SK-N-SH treated with all-trans-retinoic acid at 6 μM for 48 hours (cell line): ENCODE data around the gene MAN1A2.

ENCODE experiments used
- ATAC-seq: fragments of 200-7000 bp; cut with Tn5 transposase; 3 replicates; pipeline ENCODE4 v1.9.1; 2020; ENCODE audit warnings: mild to moderate bottlenecking, moderate library complexity
- ARNTL ChIP-seq: fragments of 450-650 bp; formaldehyde crosslinking; IDR thresholded peaks from 2 replicates; pipeline ENCODE4 v1.5.0; 2020; ENCODE audit warnings: low read depth, mild to moderate bottlenecking, moderate library complexity, borderline replicate concordance
- CSDC2 ChIP-seq: fragments of 250-450 bp; sonication (Bioruptor Pico); IDR thresholded peaks from 2 replicates; pipeline ENCODE4 v1.5.0; 2020; ENCODE audit warnings: mild to moderate bottlenecking, moderate library complexity
- ESRRG ChIP-seq: fragments of 250-450 bp; sonication (Bioruptor Pico); IDR thresholded peaks from 2 replicates; pipeline ENCODE4 v1.6.1; 2021; ENCODE audit warnings: mild to moderate bottlenecking
- GLIS3 ChIP-seq: fragments of 250-450 bp; sonication (Bioruptor Pico); IDR thresholded peaks from 2 replicates; pipeline ENCODE4 v1.5.0; 2020; ENCODE audit warnings: mild to moderate bottlenecking, moderate library complexity
- ISL1 ChIP-seq: fragments of 250-450 bp; sonication (Bioruptor Pico); IDR thresholded peaks from 2 replicates; pipeline ENCODE4 v2.1.2; 2022; ENCODE audit warnings: mild to moderate bottlenecking, moderate library complexity
- OSR1 ChIP-seq: fragments of 250-450 bp; sonication (Bioruptor Pico); IDR thresholded peaks from 2 replicates; pipeline ENCODE4 v1.8.0; 2022; ENCODE audit warnings: moderate library complexity, mild to moderate bottlenecking, inconsistent platforms
- PPARA ChIP-seq: fragments of 250-450 bp; sonication (Bioruptor Pico); IDR thresholded peaks from 2 replicates; pipeline ENCODE4 v1.5.0; 2020; ENCODE audit warnings: mild to moderate bottlenecking, borderline replicate concordance
- RARB ChIP-seq: fragments of 250-450 bp; sonication (Bioruptor Pico); IDR thresholded peaks from 2 replicates; pipeline ENCODE4 v1.8.0; 2021; ENCODE audit warnings: mild to moderate bottlenecking, moderate library complexity
- SNAI2 ChIP-seq: fragments of 250-450 bp; sonication (Bioruptor Pico); IDR thresholded peaks from 2 replicates; pipeline ENCODE4 v1.5.0; 2020; ENCODE audit warnings: mild to moderate bottlenecking, moderate library complexity
- TCF4 ChIP-seq: fragments of 250-450 bp; sonication (Bioruptor Pico); IDR thresholded peaks from 2 replicates; pipeline ENCODE4 v1.8.0; 2021; ENCODE audit warnings: mild to moderate bottlenecking, moderate library complexity, borderline replicate concordance
- TOX ChIP-seq: fragments of 250-450 bp; sonication (Bioruptor Pico); IDR thresholded peaks from 2 replicates; pipeline ENCODE4 v1.8.0; 2021; ENCODE audit warnings: mild to moderate bottlenecking, moderate library complexity, borderline replicate concordance
- ZC3H10 ChIP-seq: fragments of 250-450 bp; sonication (Bioruptor Pico); IDR thresholded peaks from 2 replicates; pipeline ENCODE4 v1.5.1; 2021; ENCODE audit warnings: mild to moderate bottlenecking, moderate library complexity
- ZFP3 ChIP-seq: fragments of 250-450 bp; sonication (Bioruptor Pico); IDR thresholded peaks from 2 replicates; pipeline ENCODE4 v1.5.0; 2020; ENCODE audit warnings: mild to moderate bottlenecking, moderate library complexity
- ZFP30 ChIP-seq: fragments of 450-650 bp; formaldehyde crosslinking; IDR thresholded peaks from 2 replicates; pipeline ENCODE4 v1.5.0; 2022; ENCODE audit warnings: mild to moderate bottlenecking, moderate library complexity
- ZNF565 ChIP-seq: fragments of 450-650 bp; formaldehyde crosslinking; conservative IDR thresholded peaks from 2 replicates; pipeline ENCODE4 v1.5.0; 2020; ENCODE audit warnings: low read depth, mild to moderate bottlenecking, moderate library complexity
- ZNF70 ChIP-seq: fragments of 450-650 bp; formaldehyde crosslinking; IDR thresholded peaks from 2 replicates; pipeline ENCODE4 v1.5.0; 2020; ENCODE audit warnings: mild to moderate bottlenecking, moderate library complexity
- TF ChIP-seq, protein P1 (sequence below): fragments of 250-450 bp; sonication (Bioruptor Pico); IDR thresholded peaks from 2 replicates; pipeline ENCODE4 v1.5.1; 2021; ENCODE audit warnings: mild to moderate bottlenecking, moderate library complexity
- TF ChIP-seq, protein P2 (sequence below): fragments of 250-450 bp; sonication (Bioruptor Pico); IDR thresholded peaks from 2 replicates; pipeline ENCODE4 v1.8.0; 2020; ENCODE audit warnings: mild to moderate bottlenecking, moderate library complexity, borderline replicate concordance
- TF ChIP-seq, protein P3 (sequence below): fragments of 250-450 bp; sonication (Bioruptor Pico); IDR thresholded peaks from 2 replicates; pipeline ENCODE4 v1.5.0; 2020; ENCODE audit warnings: mild to moderate bottlenecking, moderate library complexity
- TF ChIP-seq, protein P4 (sequence below): fragments of 250-450 bp; sonication (Bioruptor Pico); IDR thresholded peaks from 2 replicates; pipeline ENCODE4 v1.5.1; 2020; ENCODE audit warnings: low read depth, mild to moderate bottlenecking, moderate library complexity
- TF ChIP-seq, protein P5 (sequence below): fragments of 250-450 bp; sonication (Bioruptor Pico); IDR thresholded peaks from 2 replicates; pipeline ENCODE4 v1.8.0; 2021; ENCODE audit warnings: low read depth, mild to moderate bottlenecking, moderate library complexity, borderline replicate concordance

Gene MAN1A2

DNA sequence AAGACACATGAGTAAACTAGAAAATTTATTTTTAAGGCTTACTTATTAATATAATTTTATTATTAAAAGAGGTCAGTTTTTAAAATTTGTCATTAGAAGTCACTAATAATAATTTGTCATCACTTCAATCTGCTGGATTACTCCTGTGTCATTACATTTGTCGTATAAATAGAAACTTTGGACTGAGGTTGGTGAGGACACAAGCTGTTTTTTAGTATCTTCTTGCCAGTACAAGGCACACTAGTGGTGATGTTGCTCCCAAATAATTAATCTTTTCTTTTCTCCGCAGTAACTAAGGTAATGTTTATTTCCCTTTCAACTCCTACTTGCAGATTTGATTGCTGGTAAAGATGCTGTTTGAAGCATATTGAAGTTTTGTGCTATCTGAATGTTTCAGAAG, 179.2 kb downstream of the MAN1A2 start (continued):
- no peak for TF ChIP-seq PPARA
- TF ChIP-seq TCF4 (CRISPR knock-in tag) = no peak
- TF ChIP-seq, protein P1, sequence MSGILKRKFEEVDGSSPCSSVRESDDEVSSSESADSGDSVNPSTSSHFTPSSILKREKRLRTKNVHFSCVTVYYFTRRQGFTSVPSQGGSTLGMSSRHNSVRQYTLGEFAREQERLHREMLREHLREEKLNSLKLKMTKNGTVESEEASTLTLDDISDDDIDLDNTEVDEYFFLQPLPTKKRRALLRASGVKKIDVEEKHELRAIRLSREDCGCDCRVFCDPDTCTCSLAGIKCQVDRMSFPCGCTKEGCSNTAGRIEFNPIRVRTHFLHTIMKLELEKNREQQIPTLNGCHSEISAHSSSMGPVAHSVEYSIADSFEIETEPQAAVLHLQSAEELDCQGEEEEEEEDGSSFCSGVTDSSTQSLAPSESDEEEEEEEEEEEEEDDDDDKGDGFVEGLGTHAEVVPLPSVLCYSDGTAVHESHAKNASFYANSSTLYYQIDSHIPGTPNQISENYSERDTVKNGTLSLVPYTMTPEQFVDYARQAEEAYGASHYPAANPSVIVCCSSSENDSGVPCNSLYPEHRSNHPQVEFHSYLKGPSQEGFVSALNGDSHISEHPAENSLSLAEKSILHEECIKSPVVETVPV (CRISPR knock-in tag) = no peak
- TF ChIP-seq ESRRG = no peak
- no peak for TF ChIP-seq OSR1 (CRISPR knock-in tag)

DNA sequence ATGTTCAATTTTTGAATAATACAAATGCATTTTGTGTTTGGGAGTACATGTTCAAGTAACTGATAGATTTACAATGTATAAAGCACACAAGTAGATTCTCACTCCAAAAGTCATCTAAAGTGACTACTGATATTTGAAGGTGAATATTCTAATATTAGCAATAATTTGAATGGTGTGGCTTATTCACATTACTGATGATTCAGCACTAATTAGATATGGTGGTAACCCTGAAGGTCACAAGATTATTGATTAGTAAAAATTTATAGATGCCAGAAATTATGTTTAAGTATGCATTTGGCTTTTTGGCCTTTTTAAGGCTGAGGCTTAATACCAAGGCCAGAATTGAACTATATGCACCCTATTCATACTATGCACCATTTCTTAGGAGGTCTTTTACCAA, 186.2 kb downstream of the MAN1A2 start:
- no peak for ATAC-seq
- no peak for TF ChIP-seq OSR1 (CRISPR knock-in tag)
- no peak for TF ChIP-seq ZFP30 (CRISPR knock-in tag)
- no peak for TF ChIP-seq RARB
- no peak for TF ChIP-seq PPARA
- TF ChIP-seq, protein P2, sequence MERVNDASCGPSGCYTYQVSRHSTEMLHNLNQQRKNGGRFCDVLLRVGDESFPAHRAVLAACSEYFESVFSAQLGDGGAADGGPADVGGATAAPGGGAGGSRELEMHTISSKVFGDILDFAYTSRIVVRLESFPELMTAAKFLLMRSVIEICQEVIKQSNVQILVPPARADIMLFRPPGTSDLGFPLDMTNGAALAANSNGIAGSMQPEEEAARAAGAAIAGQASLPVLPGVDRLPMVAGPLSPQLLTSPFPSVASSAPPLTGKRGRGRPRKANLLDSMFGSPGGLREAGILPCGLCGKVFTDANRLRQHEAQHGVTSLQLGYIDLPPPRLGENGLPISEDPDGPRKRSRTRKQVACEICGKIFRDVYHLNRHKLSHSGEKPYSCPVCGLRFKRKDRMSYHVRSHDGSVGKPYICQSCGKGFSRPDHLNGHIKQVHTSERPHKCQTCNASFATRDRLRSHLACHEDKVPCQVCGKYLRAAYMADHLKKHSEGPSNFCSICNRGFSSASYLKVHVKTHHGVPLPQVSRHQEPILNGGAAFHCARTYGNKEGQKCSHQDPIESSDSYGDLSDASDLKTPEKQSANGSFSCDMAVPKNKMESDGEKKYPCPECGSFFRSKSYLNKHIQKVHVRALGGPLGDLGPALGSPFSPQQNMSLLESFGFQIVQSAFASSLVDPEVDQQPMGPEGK (CRISPR knock-in tag) = no peak
- TF ChIP-seq ZC3H10 (CRISPR knock-in tag) = no peak
- TF ChIP-seq TCF4 (CRISPR knock-in tag) = no peak
- TF ChIP-seq, protein P3, sequence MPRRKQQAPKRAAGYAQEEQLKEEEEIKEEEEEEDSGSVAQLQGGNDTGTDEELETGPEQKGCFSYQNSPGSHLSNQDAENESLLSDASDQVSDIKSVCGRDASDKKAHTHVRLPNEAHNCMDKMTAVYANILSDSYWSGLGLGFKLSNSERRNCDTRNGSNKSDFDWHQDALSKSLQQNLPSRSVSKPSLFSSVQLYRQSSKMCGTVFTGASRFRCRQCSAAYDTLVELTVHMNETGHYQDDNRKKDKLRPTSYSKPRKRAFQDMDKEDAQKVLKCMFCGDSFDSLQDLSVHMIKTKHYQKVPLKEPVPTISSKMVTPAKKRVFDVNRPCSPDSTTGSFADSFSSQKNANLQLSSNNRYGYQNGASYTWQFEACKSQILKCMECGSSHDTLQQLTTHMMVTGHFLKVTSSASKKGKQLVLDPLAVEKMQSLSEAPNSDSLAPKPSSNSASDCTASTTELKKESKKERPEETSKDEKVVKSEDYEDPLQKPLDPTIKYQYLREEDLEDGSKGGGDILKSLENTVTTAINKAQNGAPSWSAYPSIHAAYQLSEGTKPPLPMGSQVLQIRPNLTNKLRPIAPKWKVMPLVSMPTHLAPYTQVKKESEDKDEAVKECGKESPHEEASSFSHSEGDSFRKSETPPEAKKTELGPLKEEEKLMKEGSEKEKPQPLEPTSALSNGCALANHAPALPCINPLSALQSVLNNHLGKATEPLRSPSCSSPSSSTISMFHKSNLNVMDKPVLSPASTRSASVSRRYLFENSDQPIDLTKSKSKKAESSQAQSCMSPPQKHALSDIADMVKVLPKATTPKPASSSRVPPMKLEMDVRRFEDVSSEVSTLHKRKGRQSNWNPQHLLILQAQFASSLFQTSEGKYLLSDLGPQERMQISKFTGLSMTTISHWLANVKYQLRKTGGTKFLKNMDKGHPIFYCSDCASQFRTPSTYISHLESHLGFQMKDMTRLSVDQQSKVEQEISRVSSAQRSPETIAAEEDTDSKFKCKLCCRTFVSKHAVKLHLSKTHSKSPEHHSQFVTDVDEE (CRISPR knock-in tag) = no peak
- TF ChIP-seq ARNTL (CRISPR knock-in tag) = no peak
- no peak for TF ChIP-seq GLIS3 (CRISPR knock-in tag)
- no peak for TF ChIP-seq ZNF565 (CRISPR knock-in tag)
- TF ChIP-seq TOX = no peak
- TF ChIP-seq ZNF70 (CRISPR knock-in tag) = no peak
- no peak for TF ChIP-seq ISL1 (CRISPR knock-in tag)
- TF ChIP-seq, all 23 proteins: peak for 0

DNA sequence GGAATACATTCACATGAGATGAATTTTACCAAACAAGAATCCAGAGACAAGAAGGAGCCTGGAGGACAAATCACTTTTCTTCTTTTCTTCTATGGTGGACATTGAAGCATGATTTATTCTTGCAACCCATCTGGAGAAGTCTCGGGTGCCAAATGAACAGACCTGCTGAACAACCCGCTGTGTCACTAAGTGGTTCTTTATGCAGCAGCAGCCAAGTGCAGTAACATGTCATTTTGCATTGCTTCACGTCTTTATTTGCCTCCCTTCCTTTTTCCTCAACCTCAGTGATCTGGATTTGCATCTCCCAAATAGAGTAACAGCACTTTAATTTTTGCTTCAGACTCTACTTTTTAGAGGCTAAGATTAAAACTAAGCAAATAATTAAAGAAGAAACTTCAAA, 188.6 kb downstream of the MAN1A2 start:
- ATAC-seq = no peak
- TF ChIP-seq RARB = no peak
- TF ChIP-seq, protein P4, sequence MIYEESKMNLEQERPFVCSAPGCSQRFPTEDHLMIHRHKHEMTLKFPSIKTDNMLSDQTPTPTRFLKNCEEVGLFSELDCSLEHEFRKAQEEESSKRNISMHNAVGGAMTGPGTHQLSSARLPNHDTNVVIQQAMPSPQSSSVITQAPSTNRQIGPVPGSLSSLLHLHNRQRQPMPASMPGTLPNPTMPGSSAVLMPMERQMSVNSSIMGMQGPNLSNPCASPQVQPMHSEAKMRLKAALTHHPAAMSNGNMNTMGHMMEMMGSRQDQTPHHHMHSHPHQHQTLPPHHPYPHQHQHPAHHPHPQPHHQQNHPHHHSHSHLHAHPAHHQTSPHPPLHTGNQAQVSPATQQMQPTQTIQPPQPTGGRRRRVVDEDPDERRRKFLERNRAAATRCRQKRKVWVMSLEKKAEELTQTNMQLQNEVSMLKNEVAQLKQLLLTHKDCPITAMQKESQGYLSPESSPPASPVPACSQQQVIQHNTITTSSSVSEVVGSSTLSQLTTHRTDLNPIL = no peak
- no peak for TF ChIP-seq ZFP3
- TF ChIP-seq, protein P1 (CRISPR knock-in tag) = no peak
- TF ChIP-seq ISL1 (CRISPR knock-in tag) = no peak
- TF ChIP-seq TCF4 (CRISPR knock-in tag) = no peak
- no peak for TF ChIP-seq ZNF565 (CRISPR knock-in tag)
- no peak for TF ChIP-seq PPARA
- TF ChIP-seq, protein P3 (CRISPR knock-in tag) = no peak
- no peak for TF ChIP-seq TOX
- TF ChIP-seq CSDC2 (CRISPR knock-in tag) = no peak
- TF ChIP-seq, protein P5, sequence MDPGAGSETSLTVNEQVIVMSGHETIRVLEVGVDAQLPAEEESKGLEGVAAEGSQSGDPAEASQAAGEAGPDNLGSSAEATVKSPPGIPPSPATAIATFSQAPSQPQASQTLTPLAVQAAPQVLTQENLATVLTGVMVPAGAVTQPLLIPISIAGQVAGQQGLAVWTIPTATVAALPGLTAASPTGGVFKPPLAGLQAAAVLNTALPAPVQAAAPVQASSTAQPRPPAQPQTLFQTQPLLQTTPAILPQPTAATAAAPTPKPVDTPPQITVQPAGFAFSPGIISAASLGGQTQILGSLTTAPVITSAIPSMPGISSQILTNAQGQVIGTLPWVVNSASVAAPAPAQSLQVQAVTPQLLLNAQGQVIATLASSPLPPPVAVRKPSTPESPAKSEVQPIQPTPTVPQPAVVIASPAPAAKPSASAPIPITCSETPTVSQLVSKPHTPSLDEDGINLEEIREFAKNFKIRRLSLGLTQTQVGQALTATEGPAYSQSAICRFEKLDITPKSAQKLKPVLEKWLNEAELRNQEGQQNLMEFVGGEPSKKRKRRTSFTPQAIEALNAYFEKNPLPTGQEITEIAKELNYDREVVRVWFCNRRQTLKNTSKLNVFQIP = no peak
- TF ChIP-seq, protein P2 (CRISPR knock-in tag) = no peak
- no peak for TF ChIP-seq ZFP30 (CRISPR knock-in tag)
- TF ChIP-seq SNAI2 (CRISPR knock-in tag) = no peak
- TF ChIP-seq ZNF70 (CRISPR knock-in tag) = no peak
- no peak for TF ChIP-seq OSR1 (CRISPR knock-in tag)
- no peak for TF ChIP-seq ESRRG
